ENCODE measurements around the gene G3BP1. TPM values are rescaled to one million over a fixed set of nuclear protein-coding genes. Genes with fewer than 3 reads are reported as not detected.
"Not testable (repeated sequence)": the region's sequence is repeated elsewhere in the genome, so short reads cannot be mapped to it uniquely, and the experiment has no call there.

The G3BP1 gene
- total RNA-seq, 1 donor from 2014 or later, result 263 TPM

- DNase-seq, result peak; percentile 43
Measured at GRCh38 chr5:151799407-151799806, 27.7 kb downstream of the G3BP1 start.

GRCh38 chr5:151800532-151800931, 28.8 kb downstream of the G3BP1 start:
- DNase-seq, result no peak

- DNase-seq, result no peak
Measured at GRCh38 chr5:151805414-151806223, 33.9 kb downstream of the G3BP1 start.

GRCh38 chr5:151808451-151809169, 36.9 kb downstream of the G3BP1 start:
- DNase-seq, result no peak

- no peak for DNase-seq
Measured at GRCh38 chr5:151810449-151810848, 38.7 kb downstream of the G3BP1 start.

- no peak for DNase-seq
Measured at GRCh38 chr5:151810897-151811296, 39.1 kb downstream of the G3BP1 start.

GRCh38 chr5:151811593-151812321, 40.0 kb downstream of the G3BP1 start:
- DNase-seq, result no peak

GRCh38 chr5:151812757-151813309, 41.1 kb downstream of the G3BP1 start:
- no peak for DNase-seq

GRCh38 chr5:151815051-151815450, 43.3 kb downstream of the G3BP1 start:
- DNase-seq, result no peak

- DNase-seq, result no peak
Measured at GRCh38 chr5:151819830-151820229, 48.1 kb downstream of the G3BP1 start.

GRCh38 chr5:151820271-151820670, 48.5 kb downstream of the G3BP1 start:
- no peak for DNase-seq

- no peak for DNase-seq
Measured at GRCh38 chr5:151820903-151821302, 49.1 kb downstream of the G3BP1 start.

GRCh38 chr5:151822141-151822540, 50.4 kb downstream of the G3BP1 start:
- no peak for DNase-seq

- DNase-seq, result peak; percentile 79
Measured at GRCh38 chr5:151825445-151825844, 53.7 kb downstream of the G3BP1 start.

- DNase-seq, result no peak
Measured at GRCh38 chr5:151829370-151829769, 57.6 kb downstream of the G3BP1 start.

- not testable (repeated sequence) for DNase-seq
Measured at GRCh38 chr5:151832843-151833242, 61.1 kb downstream of the G3BP1 start.

- no peak for DNase-seq
Measured at GRCh38 chr5:151846765-151847164, 75.0 kb downstream of the G3BP1 start.

GRCh38 chr5:151847871-151848270, 76.1 kb downstream of the G3BP1 start:
- no peak for DNase-seq

GRCh38 chr5:151855701-151856100, 83.9 kb downstream of the G3BP1 start:
- no peak for DNase-seq

- no peak for DNase-seq
Measured at GRCh38 chr5:151856861-151857260, 85.1 kb downstream of the G3BP1 start.

- DNase-seq, result not testable (repeated sequence)
Measured at GRCh38 chr5:151860867-151861266, 89.1 kb downstream of the G3BP1 start.
